Panc1 (cell line): ENCODE measurements around the gene QPCT.

Experiments used
- POLR2AphosphoS5 ChIP-seq: IDR thresholded peaks from 2 replicates; pipeline ENCODE4 v1.6.1; 2012; ENCODE audit warnings: mild to moderate bottlenecking, low read depth, low read length, moderate library complexity
- SIN3A ChIP-seq: IDR thresholded peaks from 2 replicates; pipeline ENCODE4 v1.6.1; 2012; ENCODE audit warnings: low read depth, mild to moderate bottlenecking, low read length, moderate library complexity, borderline replicate concordance; ENCODE audit not compliant: insufficient read depth
- TCF7L2 ChIP-seq: IDR thresholded peaks from 2 replicates; pipeline ENCODE4 v1.6.1; 2011; ENCODE audit warnings: mild to moderate bottlenecking, low read depth, low read length, inconsistent platforms
- TF ChIP-seq, protein P1 (sequence below): fragments of 450-650 bp; IDR thresholded peaks from 2 replicates; pipeline ENCODE4 v1.5.1; 2017; ENCODE audit warnings: mild to moderate bottlenecking
- TF ChIP-seq, protein P2 (sequence below), 2 experiments: IDR thresholded peaks; 2 replicates each; pipeline ENCODE4 v1.6.1; 2011 to 2012; ENCODE audit warnings: low read depth in 2 of 2, control low read depth in 1 of 2, low read length in 1 of 2, mild to moderate bottlenecking in 1 of 2, moderate library complexity in 1 of 2; ENCODE audit not compliant: insufficient read depth in 1 of 2

DNA sequence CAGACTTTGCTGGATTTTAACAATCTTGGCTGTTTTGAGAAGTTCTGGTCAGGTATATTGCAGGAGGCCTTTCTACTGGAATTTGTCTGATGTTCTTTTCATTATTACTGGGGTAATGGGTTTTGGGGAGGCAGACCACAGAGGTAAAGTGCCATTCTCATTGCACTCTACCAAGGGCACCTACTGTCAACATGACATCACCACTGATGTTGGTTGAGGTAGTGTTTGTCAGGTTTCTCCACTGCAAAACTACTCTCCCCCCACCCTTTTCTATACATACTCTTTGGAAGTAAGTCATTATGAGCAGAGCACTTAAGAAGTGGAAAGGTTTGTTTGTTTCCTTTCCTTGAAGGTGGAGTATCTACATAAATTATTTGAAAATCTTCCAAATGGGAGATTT lies 46.8 kb upstream of the QPCT start:
- TF ChIP-seq, protein P1, sequence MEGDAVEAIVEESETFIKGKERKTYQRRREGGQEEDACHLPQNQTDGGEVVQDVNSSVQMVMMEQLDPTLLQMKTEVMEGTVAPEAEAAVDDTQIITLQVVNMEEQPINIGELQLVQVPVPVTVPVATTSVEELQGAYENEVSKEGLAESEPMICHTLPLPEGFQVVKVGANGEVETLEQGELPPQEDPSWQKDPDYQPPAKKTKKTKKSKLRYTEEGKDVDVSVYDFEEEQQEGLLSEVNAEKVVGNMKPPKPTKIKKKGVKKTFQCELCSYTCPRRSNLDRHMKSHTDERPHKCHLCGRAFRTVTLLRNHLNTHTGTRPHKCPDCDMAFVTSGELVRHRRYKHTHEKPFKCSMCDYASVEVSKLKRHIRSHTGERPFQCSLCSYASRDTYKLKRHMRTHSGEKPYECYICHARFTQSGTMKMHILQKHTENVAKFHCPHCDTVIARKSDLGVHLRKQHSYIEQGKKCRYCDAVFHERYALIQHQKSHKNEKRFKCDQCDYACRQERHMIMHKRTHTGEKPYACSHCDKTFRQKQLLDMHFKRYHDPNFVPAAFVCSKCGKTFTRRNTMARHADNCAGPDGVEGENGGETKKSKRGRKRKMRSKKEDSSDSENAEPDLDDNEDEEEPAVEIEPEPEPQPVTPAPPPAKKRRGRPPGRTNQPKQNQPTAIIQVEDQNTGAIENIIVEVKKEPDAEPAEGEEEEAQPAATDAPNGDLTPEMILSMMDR = no peak
- no peak for TF ChIP-seq SIN3A
- no peak for TF ChIP-seq POLR2AphosphoS5
- TF ChIP-seq, protein P2, sequence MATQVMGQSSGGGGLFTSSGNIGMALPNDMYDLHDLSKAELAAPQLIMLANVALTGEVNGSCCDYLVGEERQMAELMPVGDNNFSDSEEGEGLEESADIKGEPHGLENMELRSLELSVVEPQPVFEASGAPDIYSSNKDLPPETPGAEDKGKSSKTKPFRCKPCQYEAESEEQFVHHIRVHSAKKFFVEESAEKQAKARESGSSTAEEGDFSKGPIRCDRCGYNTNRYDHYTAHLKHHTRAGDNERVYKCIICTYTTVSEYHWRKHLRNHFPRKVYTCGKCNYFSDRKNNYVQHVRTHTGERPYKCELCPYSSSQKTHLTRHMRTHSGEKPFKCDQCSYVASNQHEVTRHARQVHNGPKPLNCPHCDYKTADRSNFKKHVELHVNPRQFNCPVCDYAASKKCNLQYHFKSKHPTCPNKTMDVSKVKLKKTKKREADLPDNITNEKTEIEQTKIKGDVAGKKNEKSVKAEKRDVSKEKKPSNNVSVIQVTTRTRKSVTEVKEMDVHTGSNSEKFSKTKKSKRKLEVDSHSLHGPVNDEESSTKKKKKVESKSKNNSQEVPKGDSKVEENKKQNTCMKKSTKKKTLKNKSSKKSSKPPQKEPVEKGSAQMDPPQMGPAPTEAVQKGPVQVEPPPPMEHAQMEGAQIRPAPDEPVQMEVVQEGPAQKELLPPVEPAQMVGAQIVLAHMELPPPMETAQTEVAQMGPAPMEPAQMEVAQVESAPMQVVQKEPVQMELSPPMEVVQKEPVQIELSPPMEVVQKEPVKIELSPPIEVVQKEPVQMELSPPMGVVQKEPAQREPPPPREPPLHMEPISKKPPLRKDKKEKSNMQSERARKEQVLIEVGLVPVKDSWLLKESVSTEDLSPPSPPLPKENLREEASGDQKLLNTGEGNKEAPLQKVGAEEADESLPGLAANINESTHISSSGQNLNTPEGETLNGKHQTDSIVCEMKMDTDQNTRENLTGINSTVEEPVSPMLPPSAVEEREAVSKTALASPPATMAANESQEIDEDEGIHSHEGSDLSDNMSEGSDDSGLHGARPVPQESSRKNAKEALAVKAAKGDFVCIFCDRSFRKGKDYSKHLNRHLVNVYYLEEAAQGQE (IDR thresholded peaks at IDR 0.05; ENCODE audit: insufficient read depth in 1 of 2, low read depth in 2 of 2, low read length in 1 of 2) = no peak
- TF ChIP-seq TCF7L2 = no peak
